Fibroblast of lung (primary cell): Measurements from ENCODE around the gene SLF2. TPM values are rescaled to one million over a fixed set of nuclear protein-coding genes. Genes with fewer than 3 reads are reported as not detected.

Experiments
- DNase-seq, 2 donors: peaks; one replicate each; pipeline versions ENCODE4 v3.0.0 to v3.0.0-alpha.2; 2010; ENCODE audit warnings: low read depth in 2 of 2
- H2AFZ ChIP-seq: 2 replicates; pipeline ENCODE4 v1.5.1; 2012; ENCODE audit warnings: low read length, control low read depth, inconsistent platforms
- H3K27ac ChIP-seq: 2 replicates; pipeline ENCODE4 v1.5.1; 2011; ENCODE audit warnings: low read length, control low read depth; ENCODE audit not compliant: insufficient read depth
- H3K27me3 ChIP-seq: 2 replicates; pipeline ENCODE4 v1.5.1; 2011; ENCODE audit warnings: mild to moderate bottlenecking, low read length; ENCODE audit not compliant: control insufficient read depth, insufficient read depth
- H3K36me3 ChIP-seq: 2 replicates; pipeline ENCODE4 v1.5.1; 2011; ENCODE audit warnings: low read length; ENCODE audit not compliant: control insufficient read depth, insufficient read depth
- H3K4me1 ChIP-seq: 2 replicates; pipeline ENCODE4 v1.5.1; 2011; ENCODE audit warnings: low read length; ENCODE audit not compliant: control insufficient read depth, insufficient read depth; ENCODE audit errors: extremely low read depth
- H3K4me2 ChIP-seq: 2 replicates; pipeline ENCODE4 v1.5.1; 2011; ENCODE audit warnings: low read length, control low read depth; ENCODE audit not compliant: insufficient read depth; ENCODE audit errors: extremely low read depth
- H3K4me3 ChIP-seq, 4 experiments: fragments of 200-600 bp in 1 of 4; sonication (generic) in 1 of 4; replicated peaks in 1 of 4; 2 replicates each; pipeline ENCODE4 v1.5.1; 2011 to 2016; ENCODE audit warnings: low read length in 4 of 4, low read depth in 3 of 4, mild to moderate bottlenecking in 3 of 4, control low read depth in 2 of 4, inconsistent platforms in 1 of 4, mixed read lengths in 1 of 4; ENCODE audit not compliant: insufficient read depth in 1 of 4; ENCODE audit errors: control extremely low read depth in 1 of 4
- H3K79me2 ChIP-seq: 2 replicates; pipeline ENCODE4 v1.5.1; 2012; ENCODE audit warnings: mild to moderate bottlenecking, low read length, inconsistent platforms; ENCODE audit not compliant: control insufficient read depth, insufficient read depth
- H3K9ac ChIP-seq: 2 replicates; pipeline ENCODE4 v1.5.1; 2011; ENCODE audit warnings: mild to moderate bottlenecking, low read length, control low read depth; ENCODE audit not compliant: insufficient read depth
- H3K9me3 ChIP-seq: 2 replicates; pipeline ENCODE4 v1.5.1; 2012; ENCODE audit warnings: low read depth, low read length; ENCODE audit not compliant: control insufficient read depth, insufficient read depth
- H4K20me1 ChIP-seq: 2 replicates; pipeline ENCODE4 v1.5.1; 2011; ENCODE audit warnings: low read length; ENCODE audit not compliant: control insufficient read depth, insufficient read depth; ENCODE audit errors: extremely low read depth
- CTCF ChIP-seq, 2 donors: IDR thresholded peaks in 1 of 2; conservative IDR thresholded peaks in 1 of 2; 1 replicate in 1 of 2; 2 replicates in 1 of 2; pipeline ENCODE4 v1.5.1; 2011 to 2012; ENCODE audit warnings: low read length in 2 of 2, control low read depth in 1 of 2, inconsistent platforms in 1 of 2, low read depth in 1 of 2, mild to moderate bottlenecking in 1 of 2
- EZH2 ChIP-seq: IDR thresholded peaks from 2 replicates; pipeline ENCODE4 v1.5.1; 2012; ENCODE audit warnings: low read length, control low read depth, mild to moderate bottlenecking; ENCODE audit errors: missing control alignments
- polyA plus RNA-seq, 2 donors: library from polyadenylated mRNA; depleted of rRNA in 1 of 2; stranded (reverse) in 1 of 2; unstranded in 1 of 2; fragments of >200 nt; gene quantifications; 2 replicates each; pipeline ENCODE4 v1.2.1, GENCODE V29; 2011 to 2012; ENCODE audit warnings: missing spikeins in 1 of 2
- total RNA-seq: library from RNA; depleted of rRNA; stranded (reverse); fragments of >200 nt; gene quantifications from 2 replicates; pipeline ENCODE4 v1.2.1, GENCODE V29; 2014

Gene SLF2
- total and polyA plus RNA-seq, 2 donors (not counting 1 experiment from before 2014, with no cell fraction given) = 16.6 to 32.5 TPM

- Histone ChIP-seq H3K79me2 (no peaks in the 10 kb centered on the region), H3K9me3 (no peaks in the 10 kb centered on the region), H4K20me1 (no peaks in the 10 kb centered on the region), H3K4me2 (no peak overlapping the region), H3K4me3 (no peak overlapping the region), H3K4me1 (peaks cover 3% of the 10 kb centered on the region), H3K27ac (no peak overlapping the region), H3K9ac (no peak overlapping the region), H3K36me3 (peaks cover 10% of the 10 kb centered on the region), H3K27me3 (no peaks in the 10 kb centered on the region), H2AFZ (no peak overlapping the region)
- TF ChIP-seq EZH2 (no peak), CTCF (conservative IDR thresholded peaks at IDR 0.05 in 1 of 2, IDR thresholded peaks at IDR 0.05 in 1 of 2; ENCODE audit: low read depth in 1 of 2, low read length in 2 of 2) (no peak)
- DNase-seq = no peak
Measured at GRCh38 chr10:100943508-100943907, 30.7 kb downstream of the SLF2 start.

- Histone ChIP-seq H3K4me2 (no peak overlapping the region), H3K79me2 (no peaks in the 10 kb centered on the region), H3K27ac (no peak overlapping the region), H3K9ac (no peak overlapping the region), H3K4me1 (no peaks in the 10 kb centered on the region), H3K9me3 (no peaks in the 10 kb centered on the region), H3K27me3 (no peaks in the 10 kb centered on the region), H2AFZ (no peak overlapping the region), H4K20me1 (no peaks in the 10 kb centered on the region), H3K36me3 (peaks cover 11% of the 10 kb centered on the region), H3K4me3 (no peak overlapping the region)
- no peak for DNase-seq
- no peak for TF ChIP-seq CTCF (conservative IDR thresholded peaks at IDR 0.05 in 1 of 2, IDR thresholded peaks at IDR 0.05 in 1 of 2; ENCODE audit: low read depth in 1 of 2, low read length in 2 of 2)
- TF ChIP-seq EZH2 = no peak
Measured at GRCh38 chr10:100945754-100946153, 33.0 kb downstream of the SLF2 start.

GRCh38 chr10:100948916-100949315, 36.2 kb downstream of the SLF2 start:
- Histone ChIP-seq H4K20me1 (no peaks in the 10 kb centered on the region), H3K4me2 (no peak overlapping the region), H3K27ac (no peak overlapping the region), H3K9me3 (no peaks in the 10 kb centered on the region), H2AFZ (no peak overlapping the region), H3K27me3 (no peaks in the 10 kb centered on the region), H3K79me2 (no peaks in the 10 kb centered on the region), H3K4me1 (no peaks in the 10 kb centered on the region), H3K4me3 (no peak overlapping the region), H3K9ac (no peak overlapping the region), H3K36me3 (peaks cover 10% of the 10 kb centered on the region)
- DNase-seq = no peak
- TF ChIP-seq CTCF (conservative IDR thresholded peaks at IDR 0.05 in 1 of 2, IDR thresholded peaks at IDR 0.05 in 1 of 2; ENCODE audit: low read depth in 1 of 2, low read length in 2 of 2) (no peak), EZH2 (no peak)
